Neuronal stem cell (in vitro differentiated cells): ENCODE results near the gene SCGN.
A peak's percentile ranks its signal among the peaks of the same experiment; 100 is the strongest.

Experiments used
- DNase-seq: peaks from one replicate; pipeline ENCODE4 v3.0.0-alpha.2; 2013; ENCODE audit warnings: low spot score
- H2AFZ ChIP-seq: one replicate; pipeline ENCODE4 v1.6.1; 2013; ENCODE audit warnings: mild to moderate bottlenecking, low read length, inconsistent platforms
- H2AK5ac ChIP-seq: 2 replicates; pipeline ENCODE4 v1.6.1; 2013; ENCODE audit warnings: low read depth, mild to moderate bottlenecking, inconsistent platforms, low read length, moderate library complexity, mixed read lengths
- H2BK120ac ChIP-seq: 2 replicates; pipeline ENCODE4 v1.6.1; 2013; ENCODE audit warnings: low read depth, mild to moderate bottlenecking, inconsistent platforms, low read length, moderate library complexity, mixed read lengths
- H2BK12ac ChIP-seq: one replicate; pipeline ENCODE4 v1.6.1; 2013; ENCODE audit warnings: low read length, inconsistent platforms
- H2BK15ac ChIP-seq: 2 replicates; pipeline ENCODE4 v1.6.1; 2013; ENCODE audit warnings: mild to moderate bottlenecking, low read length, inconsistent platforms, mixed read lengths
- H2BK5ac ChIP-seq: one replicate; pipeline ENCODE4 v1.6.1; 2013; ENCODE audit warnings: inconsistent platforms, mild to moderate bottlenecking, low read length, moderate library complexity
- H3K14ac ChIP-seq: one replicate; pipeline ENCODE4 v1.6.1; 2013; ENCODE audit warnings: low read length, inconsistent platforms
- H3K18ac ChIP-seq: 2 replicates; pipeline ENCODE4 v1.6.1; 2013; ENCODE audit warnings: low read length, inconsistent platforms
- H3K23ac ChIP-seq: 2 replicates; pipeline ENCODE4 v1.6.1; 2013; ENCODE audit warnings: low read depth, mild to moderate bottlenecking, mixed read lengths, low read length, inconsistent platforms; ENCODE audit not compliant: poor library complexity
- H3K27ac ChIP-seq: replicated peaks from 3 replicates; pipeline ENCODE4 v1.5.1; 2013; ENCODE audit warnings: low read length, inconsistent platforms
- H3K27me3 ChIP-seq, 3 experiments: 2 replicates each; pipeline ENCODE4 v1.6.1; 2013; ENCODE audit warnings: low read length in 3 of 3, mild to moderate bottlenecking in 2 of 3, inconsistent platforms in 1 of 3, low read depth in 1 of 3, mixed read lengths in 1 of 3, moderate library complexity in 1 of 3; ENCODE audit not compliant: control insufficient read depth in 3 of 3, insufficient read depth in 3 of 3
- H3K36me3 ChIP-seq, 2 donors: replicated peaks in 1 of 2; 2 replicates each; pipeline ENCODE4 v1.6.1; 2013; ENCODE audit warnings: low read length in 2 of 2; ENCODE audit not compliant: control insufficient read depth in 2 of 2, insufficient read depth in 2 of 2
- H3K4ac ChIP-seq: 2 replicates; pipeline ENCODE4 v1.6.1; 2013; ENCODE audit warnings: inconsistent platforms, mild to moderate bottlenecking, low read length, moderate library complexity
- H3K4me1 ChIP-seq, 2 donors: 1 replicate in 1 of 2; 2 replicates in 1 of 2; pipeline ENCODE4 v1.6.1; 2013; ENCODE audit warnings: low read length in 2 of 2, low read depth in 1 of 2; ENCODE audit not compliant: control insufficient read depth in 2 of 2, insufficient read depth in 1 of 2
- H3K4me2 ChIP-seq: one replicate; pipeline ENCODE4 v1.6.1; 2013; ENCODE audit warnings: mild to moderate bottlenecking, low read length, inconsistent platforms; ENCODE audit not compliant: insufficient read depth, poor library complexity, severe bottlenecking
- H3K4me3 ChIP-seq, 2 donors: 2 replicates each; pipeline ENCODE4 v1.5.1; 2013; ENCODE audit warnings: low read length in 2 of 2, mild to moderate bottlenecking in 2 of 2, inconsistent platforms in 1 of 2, moderate library complexity in 1 of 2
- H3K79me1 ChIP-seq: one replicate; pipeline ENCODE4 v1.6.1; 2013; ENCODE audit warnings: low read depth, mild to moderate bottlenecking, inconsistent platforms, low read length, moderate library complexity
- H3K9ac ChIP-seq: one replicate; pipeline ENCODE4 v1.6.1; 2013; ENCODE audit warnings: mild to moderate bottlenecking, low read depth, low read length, inconsistent platforms; ENCODE audit not compliant: poor library complexity
- H3K9me3 ChIP-seq, 2 donors: replicated peaks in 1 of 2; 2 replicates each; pipeline versions ENCODE3 to v1.6.1; 2013; ENCODE audit warnings: low read length in 2 of 2, mild to moderate bottlenecking in 2 of 2, inconsistent platforms in 1 of 2, low read depth in 1 of 2, mixed read lengths in 1 of 2, moderate library complexity in 1 of 2; ENCODE audit not compliant: control insufficient read depth in 2 of 2, insufficient read depth in 1 of 2
- H4K8ac ChIP-seq: one replicate; pipeline ENCODE4 v1.6.1; 2013; ENCODE audit warnings: low read depth, mild to moderate bottlenecking, inconsistent platforms, low read length, moderate library complexity
- H4K91ac ChIP-seq: one replicate; pipeline ENCODE4 v1.6.1; 2013; ENCODE audit warnings: low read length, low read depth, mild to moderate bottlenecking, inconsistent platforms; ENCODE audit not compliant: poor library complexity
- WGBS, 2 donors: extraction: QIAGEN DNeasy Blood & Tissue Kit; methylation state at CpG; one replicate each; pipeline ENCODE4 v1.1.7; 2013; ENCODE audit warnings: missing lambda C conversion rate in 2 of 2, mixed read lengths in 1 of 2; ENCODE audit not compliant: insufficient read length in 2 of 2, insufficient replicate concordance in 1 of 2; ENCODE audit errors: extremely low coverage in 2 of 2; 5-methylcytosine and 5-hydroxymethylcytosine counted together

The SCGN gene

GRCh38 chr6:25637960-25638434, 14.0 kb upstream of the SCGN start:
- WGBS, 2 donors, result no CpG with 5 or more reads among the region's 4 CpGs

DNA sequence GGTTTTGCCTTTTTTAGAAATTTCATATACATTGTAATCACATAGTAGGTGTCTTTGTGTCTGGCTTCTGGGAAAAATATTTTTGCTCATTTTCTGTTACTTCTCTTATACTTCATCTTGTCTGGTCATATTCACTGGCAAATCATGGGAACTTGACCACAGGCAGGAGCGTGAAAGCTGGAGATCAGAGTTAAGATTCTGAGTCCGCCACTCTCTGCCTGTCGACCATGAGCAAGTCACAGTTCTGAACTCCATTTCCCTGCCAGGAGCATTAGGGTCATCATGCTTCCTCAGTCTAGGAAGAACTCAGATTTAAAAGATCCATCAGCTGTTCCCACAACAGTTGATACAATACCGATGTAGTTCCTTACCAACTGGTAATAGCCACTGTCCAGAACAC, 12.4 kb upstream of the SCGN start:
- H3K18ac ChIP-seq, result no peak overlapping the region
- H3K4me3 ChIP-seq, result no peak overlapping the region
- H3K27me3 ChIP-seq, result peaks cover 0 to 31% (median 0%) of the 10 kb centered on the region in 3 experiments
- no peak overlapping the region for H2BK12ac ChIP-seq
- H3K4ac ChIP-seq, result no peak overlapping the region
- no peak overlapping the region for H2BK15ac ChIP-seq
- peaks cover 0 to 13% of the 10 kb centered on the region in 2 donors for H3K4me1 ChIP-seq
- WGBS, 2 donors, result no CpG with 5 or more reads among the region's 4 CpGs
- no peaks in the 10 kb centered on the region for H3K79me1 ChIP-seq
- H3K9ac ChIP-seq, result no peak overlapping the region
- H3K14ac ChIP-seq, result no peak overlapping the region
- H4K8ac ChIP-seq, result no peak overlapping the region
- H2AFZ ChIP-seq, result no peak overlapping the region
- no peak overlapping the region for H2BK120ac ChIP-seq
- no peak for DNase-seq
- no peak overlapping the region for H3K23ac ChIP-seq
- no peak overlapping the region for H2BK5ac ChIP-seq
- H2AK5ac ChIP-seq, result no peak overlapping the region
- H3K27ac ChIP-seq, result no peak overlapping the region
- H4K91ac ChIP-seq, result no peak overlapping the region
- H3K36me3 ChIP-seq, result no peaks in the 10 kb centered on the region
- no peaks in the 10 kb centered on the region for H3K9me3 ChIP-seq
- H3K4me2 ChIP-seq, result no peak overlapping the region

More at GRCh38 chr6:25637960-25638434, 14.0 kb upstream of the SCGN start:
- H2BK15ac ChIP-seq, result no peak overlapping the region
- H3K36me3 ChIP-seq, result no peaks in the 10 kb centered on the region
- no peak overlapping the region for H3K18ac ChIP-seq
- H3K27ac ChIP-seq, result no peak overlapping the region
- H4K8ac ChIP-seq, result no peak overlapping the region
- no peaks in the 10 kb centered on the region for H3K79me1 ChIP-seq
- H3K4ac ChIP-seq, result no peak overlapping the region
- no peak overlapping the region for H3K9ac ChIP-seq
- H3K4me1 ChIP-seq, result peaks cover 0 to 17% of the 10 kb centered on the region in 2 donors
- no peak overlapping the region for H2BK120ac ChIP-seq
- H2AK5ac ChIP-seq, result no peak overlapping the region
- H2AFZ ChIP-seq, result no peak overlapping the region
- no peak overlapping the region for H2BK5ac ChIP-seq
- no peak overlapping the region for H3K14ac ChIP-seq
- H3K27me3 ChIP-seq, result peaks cover 0 to 39% (median 0%) of the 10 kb centered on the region in 3 experiments
- no peak overlapping the region for H3K4me3 ChIP-seq
- DNase-seq, result no peak
- H4K91ac ChIP-seq, result no peak overlapping the region
- no peak overlapping the region for H2BK12ac ChIP-seq
- H3K9me3 ChIP-seq, result no peaks in the 10 kb centered on the region
- H3K4me2 ChIP-seq, result no peak overlapping the region
- H3K23ac ChIP-seq, result no peak overlapping the region

GRCh38 chr6:25640446-25640845, 11.6 kb upstream of the SCGN start:
- peaks cover 0 to 27% (median 0%) of the 10 kb centered on the region in 3 experiments for H3K27me3 ChIP-seq
- H3K9ac ChIP-seq, result no peak overlapping the region
- WGBS, 2 donors, result no CpG with 5 or more reads among the region's 5 CpGs

GRCh38 chr6:25640891-25641290, 11.1 kb upstream of the SCGN start:
- WGBS, 2 donors, result no CpG with 5 or more reads among the region's 4 CpGs
- no peak overlapping the region for H2AFZ ChIP-seq
- peaks cover 0 to 27% (median 0%) of the 10 kb centered on the region in 3 experiments for H3K27me3 ChIP-seq
- H3K18ac ChIP-seq, result no peak overlapping the region
- no peak overlapping the region for H4K91ac ChIP-seq
- H3K36me3 ChIP-seq, result no peaks in the 10 kb centered on the region
- no peak overlapping the region for H3K23ac ChIP-seq
- H3K9me3 ChIP-seq, result no peaks in the 10 kb centered on the region
- no peak overlapping the region for H2BK5ac ChIP-seq
- no peak overlapping the region for H3K14ac ChIP-seq
- no peak overlapping the region for H3K4me3 ChIP-seq
- H2BK12ac ChIP-seq, result no peak overlapping the region
- H2BK15ac ChIP-seq, result no peak overlapping the region
- H3K9ac ChIP-seq, result no peak overlapping the region
- H3K4ac ChIP-seq, result no peak overlapping the region
- peaks cover 0 to 8% of the 10 kb centered on the region in 2 donors for H3K4me1 ChIP-seq
- H3K79me1 ChIP-seq, result no peaks in the 10 kb centered on the region
- H2AK5ac ChIP-seq, result no peak overlapping the region
- H2BK120ac ChIP-seq, result no peak overlapping the region
- DNase-seq, result no peak
- no peak overlapping the region for H3K27ac ChIP-seq
- no peak overlapping the region for H4K8ac ChIP-seq
- H3K4me2 ChIP-seq, result no peak overlapping the region

More at GRCh38 chr6:25640446-25640845, 11.6 kb upstream of the SCGN start:
- Histone ChIP-seq H2BK15ac (no peak overlapping the region), H2AK5ac (no peak overlapping the region), H3K36me3 (no peaks in the 10 kb centered on the region), H4K91ac (no peak overlapping the region), H3K4me2 (no peak overlapping the region), H2BK5ac (no peak overlapping the region), H3K9me3 (no peaks in the 10 kb centered on the region), H3K4me3 (no peak overlapping the region), H2BK120ac (no peak overlapping the region), H2BK12ac (no peak overlapping the region), H3K4ac (no peak overlapping the region), H3K18ac (peak overlapping the region; percentile 90), H2AFZ (no peak overlapping the region), H3K4me1 (peaks cover 0 to 8% of the 10 kb centered on the region in 2 donors), H4K8ac (no peak overlapping the region), H3K23ac (no peak overlapping the region), H3K79me1 (no peaks in the 10 kb centered on the region), H3K27ac (no peak overlapping the region), H3K14ac (no peak overlapping the region)
- no peak for DNase-seq
